Measurements from ENCODE around the gene DMRTC2. TPM values are rescaled to one million over a fixed set of nuclear protein-coding genes. Genes with fewer than 3 reads are reported as not detected.
A peak's percentile ranks its signal among the peaks of the same experiment; 100 is the strongest.

Gene DMRTC2
- total and polyA plus RNA-seq, 4 donors: 0.03 TPM; not detected in 3

DNA sequence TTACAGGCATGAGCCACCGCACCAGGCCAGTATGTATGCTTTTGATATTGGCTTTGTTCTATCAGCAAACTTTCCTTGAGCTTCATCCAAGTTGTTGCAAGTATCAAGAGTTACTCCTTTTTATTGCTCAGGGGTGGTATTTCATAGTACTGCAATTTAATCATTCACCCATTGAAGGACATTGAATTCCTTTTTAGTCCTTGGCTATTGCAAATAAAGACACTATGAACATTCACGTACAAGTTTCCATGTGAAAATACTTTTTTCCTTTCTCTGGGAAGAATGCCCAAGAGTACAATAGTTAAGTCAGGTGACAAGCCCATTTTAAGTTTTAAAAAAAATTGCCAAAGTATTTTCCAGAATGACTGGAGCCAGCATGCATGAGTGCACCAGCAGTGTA, 28.1 kb upstream of the DMRTC2 start:
- H3K4me1 ChIP-seq (ENCODE audit: control insufficient read depth in 5 of 5, insufficient read depth in 5 of 5, low read length in 5 of 5): no peaks in the 10 kb centered on the region
- TF ChIP-seq CTCF (IDR thresholded peaks at IDR 0.05; ENCODE audit: control extremely low read depth, extremely low read depth): no peak
- no peaks in the 10 kb centered on the region for H3K27me3 ChIP-seq (ENCODE audit: control insufficient read depth in 3 of 3, insufficient read depth in 3 of 3, low read length in 2 of 3)
- no peaks in the 10 kb centered on the region for H3K9me3 ChIP-seq (ENCODE audit: control insufficient read depth in 4 of 4, insufficient read depth in 3 of 4, low read length in 3 of 4)
- ATAC-seq (ENCODE audit: insufficient read depth, low FRiP score): no peak
- no peaks in the 10 kb centered on the region for H3K36me3 ChIP-seq (ENCODE audit: control insufficient read depth in 4 of 4, insufficient read depth in 4 of 4, low read length in 4 of 4)
- 55 to 68% methylated on average over 2 of the region's 2 CpGs for WGBS, 2 donors
- H3K9ac ChIP-seq (ENCODE audit: insufficient read depth in 1 of 2, low read length in 2 of 2): no peak overlapping the region
- H3K27ac ChIP-seq (ENCODE audit: low read depth in 1 of 2, low read length in 1 of 2): no peak overlapping the region
- DNase-seq: peak in 1 of 3 donors; percentile 16
- H3K4me3 ChIP-seq: no peak overlapping the region

GRCh38 chr19:41821003-41821735, 23.7 kb upstream of the DMRTC2 start:
- DNase-seq (peak in 2 of 3 donors; percentile 15 to 31), ATAC-seq (ENCODE audit: insufficient read depth, low FRiP score) (peak; percentile 79)
- no peaks in the 10 kb centered on the region for H3K27me3 ChIP-seq (ENCODE audit: control insufficient read depth in 3 of 3, insufficient read depth in 3 of 3, low read length in 2 of 3)
- H3K27ac ChIP-seq (ENCODE audit: low read depth in 1 of 2, low read length in 1 of 2): no peak overlapping the region
- WGBS, 2 donors: 35 to 39% methylated on average over 12 of the region's 12 CpGs
- peak; percentile 41 for TF ChIP-seq CTCF (IDR thresholded peaks at IDR 0.05; ENCODE audit: control extremely low read depth, extremely low read depth)
- H3K9ac ChIP-seq (ENCODE audit: insufficient read depth in 1 of 2, low read length in 2 of 2): no peak overlapping the region
- H3K36me3 ChIP-seq (ENCODE audit: control insufficient read depth in 4 of 4, insufficient read depth in 4 of 4, low read length in 4 of 4): no peaks in the 10 kb centered on the region
- H3K4me3 ChIP-seq: no peak overlapping the region
- no peaks in the 10 kb centered on the region for H3K4me1 ChIP-seq (ENCODE audit: control insufficient read depth in 5 of 5, insufficient read depth in 5 of 5, low read length in 5 of 5)
- H3K9me3 ChIP-seq (ENCODE audit: control insufficient read depth in 4 of 4, insufficient read depth in 3 of 4, low read length in 3 of 4): no peaks in the 10 kb centered on the region

DNA sequence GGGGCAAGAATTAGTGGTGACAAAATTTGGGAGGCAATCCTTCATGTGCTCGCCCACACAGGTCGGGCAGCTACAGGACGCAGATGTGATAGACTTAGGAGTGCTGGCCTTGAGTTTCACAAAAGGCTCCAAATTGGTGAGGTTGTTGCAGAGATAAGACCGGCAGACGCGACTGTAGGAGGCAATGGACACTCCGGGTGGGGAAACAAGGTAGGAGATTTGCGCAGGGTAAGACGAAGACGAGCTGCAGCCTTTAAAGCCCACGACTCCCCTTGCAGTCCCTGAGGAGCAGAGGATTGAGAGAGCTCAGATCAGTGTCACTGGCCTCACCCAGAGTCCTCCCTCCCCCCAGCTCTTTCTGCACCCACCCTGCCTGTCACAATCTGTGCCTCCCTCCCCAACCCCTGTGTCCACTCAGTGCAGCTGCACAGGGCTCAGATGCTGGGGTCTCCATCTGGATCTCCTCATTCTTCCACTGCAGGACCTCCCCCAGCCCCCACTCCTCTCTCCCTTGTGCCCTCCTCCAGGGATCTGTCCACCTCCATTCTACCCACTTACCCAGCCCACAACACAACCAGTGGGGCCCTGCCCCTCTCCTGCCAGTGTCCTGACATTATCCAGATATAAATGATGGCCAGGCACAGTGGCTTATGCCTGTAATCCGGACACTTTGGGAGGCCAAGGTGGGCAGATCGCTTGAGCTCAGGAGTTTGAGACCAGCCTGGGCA, 6.7 kb upstream of the DMRTC2 start:
- Histone ChIP-seq H3K4me3 (no peak overlapping the region), H3K36me3 (ENCODE audit: control insufficient read depth in 4 of 4, insufficient read depth in 4 of 4, low read length in 4 of 4) (no peaks in the 10 kb centered on the region), H3K9ac (ENCODE audit: insufficient read depth in 1 of 2, low read length in 2 of 2) (no peak overlapping the region), H3K9me3 (ENCODE audit: control insufficient read depth in 4 of 4, insufficient read depth in 3 of 4, low read length in 3 of 4) (no peaks in the 10 kb centered on the region), H3K27me3 (ENCODE audit: control insufficient read depth in 3 of 3, insufficient read depth in 3 of 3, low read length in 2 of 3) (peaks cover 0 to 13% (median 0%) of the 10 kb centered on the region in 3 donors), H3K27ac (ENCODE audit: low read depth in 1 of 2, low read length in 1 of 2) (no peak overlapping the region), H3K4me1 (ENCODE audit: control insufficient read depth in 5 of 5, insufficient read depth in 5 of 5, low read length in 5 of 5) (no peaks in the 10 kb centered on the region)
- ATAC-seq (ENCODE audit: insufficient read depth, low FRiP score): no peak
- no peak for DNase-seq
- TF ChIP-seq CTCF (IDR thresholded peaks at IDR 0.05; ENCODE audit: control extremely low read depth, extremely low read depth): no peak
- 68 to 81% methylated on average over 13 of the region's 13 CpGs for WGBS, 2 donors
